Osteocyte (in vitro differentiated cells): ENCODE results near the gene RIOK1. TPM values are rescaled to one million over a fixed set of nuclear protein-coding genes. Genes with fewer than 3 reads are reported as not detected.

Experiments used
- DNase-seq: peaks from one replicate; pipeline ENCODE4 v3.0.0; 2021; ENCODE audit warnings: mixed read lengths; ENCODE audit not compliant: unreplicated experiment; ENCODE audit errors: extremely low spot score
- H3K27ac Mint-ChIP-seq: one replicate; pipeline ENCODE4 v1.8.0; 2021; ENCODE audit warnings: mild to moderate bottlenecking, mixed read lengths; ENCODE audit not compliant: unreplicated experiment
- H3K27me3 Mint-ChIP-seq: one replicate; pipeline ENCODE4 v1.8.0; 2021; ENCODE audit warnings: mixed read lengths; ENCODE audit not compliant: unreplicated experiment
- H3K36me3 Mint-ChIP-seq: one replicate; pipeline ENCODE4 v1.8.0; 2021; ENCODE audit warnings: mixed read lengths; ENCODE audit not compliant: unreplicated experiment
- H3K4me1 Mint-ChIP-seq: one replicate; pipeline ENCODE4 v1.8.0; 2021; ENCODE audit warnings: mixed read lengths; ENCODE audit not compliant: unreplicated experiment
- H3K4me3 Mint-ChIP-seq: one replicate; pipeline ENCODE4 v1.8.0; 2021; ENCODE audit warnings: mild to moderate bottlenecking, moderate library complexity, mixed read lengths; ENCODE audit not compliant: unreplicated experiment
- H3K9me3 Mint-ChIP-seq: one replicate; pipeline ENCODE4 v1.8.0; 2021; ENCODE audit warnings: mixed read lengths; ENCODE audit not compliant: unreplicated experiment
- total RNA-seq: library from RNA; stranded (reverse); gene quantifications from 2 replicates; pipeline ENCODE4 v1.2.1, GENCODE V29; 2021
- TF ChIP-seq, protein P1 (sequence below): fragments of 200-600 bp; sonication (generic); IDR thresholded peaks from 2 replicates; pipeline ENCODE4 v1.5.0; 2021; ENCODE audit warnings: antibody characterized with exemption, mild to moderate bottlenecking, moderate library complexity

Gene RIOK1
- total RNA-seq, 1 donor from 2014 or later: 22.5 TPM

DNA sequence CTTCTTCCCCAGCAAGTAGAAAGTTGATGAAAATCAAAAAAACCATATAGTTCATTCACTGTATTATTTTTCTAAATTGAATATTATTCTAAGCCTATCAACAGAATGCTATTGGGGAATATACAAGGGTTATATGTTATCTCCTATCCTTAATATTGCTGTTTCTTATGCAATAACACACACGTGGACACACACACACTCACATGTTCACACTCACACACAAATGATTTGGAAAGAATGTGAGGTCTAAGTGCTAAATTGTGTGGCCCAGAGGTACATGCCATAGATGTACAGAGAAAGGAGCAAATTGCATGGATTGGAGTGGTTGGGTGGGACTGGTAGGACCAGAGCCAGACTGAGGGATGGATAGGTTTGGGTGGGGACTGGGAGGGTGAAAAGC lies 45.1 kb downstream of the RIOK1 start:
- H3K4me1 Mint-ChIP-seq: peaks cover 17% of the 10 kb centered on the region

DNA sequence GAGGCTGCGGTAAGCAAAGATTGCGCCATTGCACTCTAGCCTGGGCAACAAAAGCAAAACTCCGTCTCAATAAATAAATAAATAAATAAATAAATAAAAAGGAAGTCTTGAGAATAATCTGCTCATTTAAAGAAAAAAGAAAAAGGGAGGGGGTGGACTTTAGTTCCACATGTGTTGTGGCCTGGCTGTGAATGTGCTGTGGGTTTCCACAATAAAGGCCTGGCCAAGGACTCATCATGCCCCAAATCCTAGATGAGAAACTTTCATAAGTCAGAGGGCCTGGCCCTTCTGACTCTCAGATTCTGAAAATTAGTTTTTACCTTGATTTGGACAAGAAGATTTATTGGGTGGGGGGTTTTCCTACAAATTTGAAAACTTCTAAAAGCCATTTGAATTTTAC lies 48.4 kb downstream of the RIOK1 start:
- DNase-seq: no peak
- no peaks in the 10 kb centered on the region for H3K9me3 Mint-ChIP-seq
- H3K4me1 Mint-ChIP-seq: peaks cover 22% of the 10 kb centered on the region
- TF ChIP-seq, protein P1, sequence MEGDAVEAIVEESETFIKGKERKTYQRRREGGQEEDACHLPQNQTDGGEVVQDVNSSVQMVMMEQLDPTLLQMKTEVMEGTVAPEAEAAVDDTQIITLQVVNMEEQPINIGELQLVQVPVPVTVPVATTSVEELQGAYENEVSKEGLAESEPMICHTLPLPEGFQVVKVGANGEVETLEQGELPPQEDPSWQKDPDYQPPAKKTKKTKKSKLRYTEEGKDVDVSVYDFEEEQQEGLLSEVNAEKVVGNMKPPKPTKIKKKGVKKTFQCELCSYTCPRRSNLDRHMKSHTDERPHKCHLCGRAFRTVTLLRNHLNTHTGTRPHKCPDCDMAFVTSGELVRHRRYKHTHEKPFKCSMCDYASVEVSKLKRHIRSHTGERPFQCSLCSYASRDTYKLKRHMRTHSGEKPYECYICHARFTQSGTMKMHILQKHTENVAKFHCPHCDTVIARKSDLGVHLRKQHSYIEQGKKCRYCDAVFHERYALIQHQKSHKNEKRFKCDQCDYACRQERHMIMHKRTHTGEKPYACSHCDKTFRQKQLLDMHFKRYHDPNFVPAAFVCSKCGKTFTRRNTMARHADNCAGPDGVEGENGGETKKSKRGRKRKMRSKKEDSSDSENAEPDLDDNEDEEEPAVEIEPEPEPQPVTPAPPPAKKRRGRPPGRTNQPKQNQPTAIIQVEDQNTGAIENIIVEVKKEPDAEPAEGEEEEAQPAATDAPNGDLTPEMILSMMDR: no peak
- no peaks in the 10 kb centered on the region for H3K36me3 Mint-ChIP-seq
- no peak overlapping the region for H3K4me3 Mint-ChIP-seq
- H3K27ac Mint-ChIP-seq: no peak overlapping the region
- no peaks in the 10 kb centered on the region for H3K27me3 Mint-ChIP-seq

More for the DNA sequence above, 45.1 kb downstream of the RIOK1 start:
- H3K9me3 Mint-ChIP-seq: no peaks in the 10 kb centered on the region
- DNase-seq: no peak
- TF ChIP-seq, protein P1: no peak
- H3K36me3 Mint-ChIP-seq: no peaks in the 10 kb centered on the region
- no peaks in the 10 kb centered on the region for H3K27me3 Mint-ChIP-seq
- H3K4me3 Mint-ChIP-seq: no peak overlapping the region
- no peak overlapping the region for H3K27ac Mint-ChIP-seq

DNA sequence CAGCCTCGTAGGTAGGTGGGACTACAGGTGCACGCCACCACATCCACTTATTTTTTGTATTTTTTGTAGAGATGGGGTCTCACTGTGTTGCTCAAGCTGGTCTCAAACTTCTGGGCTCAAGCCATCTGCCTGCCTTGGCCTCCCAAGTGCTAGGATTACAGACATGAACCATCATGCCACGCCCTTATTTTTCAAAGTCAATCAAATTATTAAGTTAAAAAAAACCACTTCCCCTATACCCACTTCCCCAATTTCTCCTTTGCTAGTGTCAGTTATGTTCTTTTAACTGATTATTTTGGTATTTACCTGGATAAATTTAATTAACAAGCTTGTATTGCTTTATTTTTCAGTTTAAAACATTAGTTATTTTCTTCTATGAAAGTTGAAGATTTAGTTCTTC lies 49.6 kb downstream of the RIOK1 start:
- TF ChIP-seq, protein P1: no peak
- H3K9me3 Mint-ChIP-seq: no peaks in the 10 kb centered on the region
- no peaks in the 10 kb centered on the region for H3K36me3 Mint-ChIP-seq
- H3K4me3 Mint-ChIP-seq: no peak overlapping the region
- DNase-seq: no peak
- no peak overlapping the region for H3K27ac Mint-ChIP-seq
- H3K27me3 Mint-ChIP-seq: no peaks in the 10 kb centered on the region
- H3K4me1 Mint-ChIP-seq: peaks cover 20% of the 10 kb centered on the region

DNA sequence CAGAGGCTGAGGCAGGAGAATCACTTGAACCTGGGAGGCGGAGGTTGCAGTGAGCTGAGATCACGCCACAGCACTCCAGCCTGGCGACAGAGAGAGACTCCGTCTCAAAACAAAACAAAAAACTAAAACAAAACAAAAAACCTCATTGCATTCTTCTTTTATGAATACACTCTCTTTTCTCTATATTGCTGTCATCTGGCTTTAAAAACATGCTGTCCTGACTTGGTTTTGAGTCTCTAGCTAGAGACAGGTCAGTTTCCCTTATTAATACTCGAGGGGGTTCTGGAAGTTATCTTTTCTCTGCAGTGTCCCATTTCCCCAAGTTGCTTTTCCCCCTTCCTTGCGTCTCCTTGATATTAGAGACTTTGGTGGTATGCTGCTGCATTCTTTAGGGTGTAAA lies 50.9 kb downstream of the RIOK1 start:
- DNase-seq: no peak
- Mint-ChIP-seq H3K27me3 (no peaks in the 10 kb centered on the region), H3K4me1 (peaks cover 28% of the 10 kb centered on the region), H3K27ac (peak overlapping the region; percentile 78), H3K36me3 (no peaks in the 10 kb centered on the region), H3K9me3 (no peaks in the 10 kb centered on the region), H3K4me3 (no peak overlapping the region)
- TF ChIP-seq, protein P1: no peak

DNA sequence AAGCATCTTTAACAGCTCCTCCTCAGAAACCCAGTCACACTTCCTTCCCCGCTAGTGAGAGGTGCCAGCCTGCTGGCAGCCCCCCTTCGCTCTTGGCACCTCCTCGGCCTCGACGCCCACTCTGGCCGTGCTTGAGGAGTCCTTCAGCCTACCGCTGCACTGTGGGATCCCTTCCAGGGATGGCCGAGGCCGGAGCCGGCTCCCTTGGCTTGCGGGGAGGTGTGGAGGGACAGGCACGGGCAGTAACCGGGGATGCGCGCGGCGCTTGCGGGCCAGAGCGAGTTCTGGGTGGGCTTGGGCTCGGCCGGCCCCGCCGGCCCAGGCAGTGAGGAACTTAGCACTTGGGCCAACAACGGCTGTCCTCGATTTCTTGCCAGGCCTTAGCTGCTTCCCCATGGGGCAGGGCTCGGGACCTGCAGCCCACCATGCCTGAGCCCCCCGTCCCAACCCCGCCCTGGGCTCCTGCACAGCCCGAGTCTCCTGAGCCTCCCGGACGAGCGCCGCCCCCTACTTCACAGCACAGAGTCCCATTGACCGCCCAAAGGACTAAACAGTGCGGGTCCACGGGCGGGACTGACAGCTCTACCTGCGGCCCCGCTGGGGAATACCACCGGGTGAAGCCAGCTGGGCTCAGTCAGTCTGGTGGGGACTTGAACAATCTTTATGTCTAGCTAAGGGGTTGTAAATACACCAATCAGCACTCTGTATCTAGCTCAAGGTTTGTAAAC lies 51.6 kb downstream of the RIOK1 start:
- no peak for DNase-seq
- H3K27me3 Mint-ChIP-seq: no peaks in the 10 kb centered on the region
- no peaks in the 10 kb centered on the region for H3K9me3 Mint-ChIP-seq
- peaks cover 36% of the 10 kb centered on the region for H3K4me1 Mint-ChIP-seq
- H3K36me3 Mint-ChIP-seq: no peaks in the 10 kb centered on the region
- TF ChIP-seq, protein P1: no peak
- H3K27ac Mint-ChIP-seq: peak overlapping the region; percentile 78
- no peak overlapping the region for H3K4me3 Mint-ChIP-seq
